Activated T-cell treated with anti-CD3 and anti-CD28 coated beads for 48 hours (primary cell): Measurements from ENCODE around the gene RB1.
"Not testable (repeated sequence)": the region's sequence is repeated elsewhere in the genome, so short reads cannot be mapped to it uniquely, and the experiment has no call there.

Experiments
- DNase-seq: peaks from one replicate; pipeline ENCODE4 v3.0.0-alpha.2; 2020; ENCODE audit warnings: low read depth

Gene RB1

DNA sequence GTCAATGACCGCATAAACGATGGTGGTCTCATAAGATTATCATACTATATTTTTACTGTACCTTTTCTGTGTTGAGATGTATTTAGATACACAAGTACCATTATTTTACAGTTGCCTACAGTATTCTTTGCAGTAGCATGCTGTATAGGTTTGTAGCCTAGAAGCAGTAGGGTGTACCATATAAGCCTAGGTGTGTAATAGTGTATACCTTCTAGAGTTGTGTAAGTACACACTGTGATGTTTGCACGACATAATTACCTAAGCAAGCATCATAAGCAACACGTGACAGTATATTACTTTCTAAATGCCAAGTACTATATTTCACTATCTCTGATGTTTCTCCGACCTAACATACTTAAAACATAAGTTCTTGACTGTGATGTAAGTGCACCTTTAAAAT lies 106.6 kb downstream of the RB1 start:
- DNase-seq: no peak

DNA sequence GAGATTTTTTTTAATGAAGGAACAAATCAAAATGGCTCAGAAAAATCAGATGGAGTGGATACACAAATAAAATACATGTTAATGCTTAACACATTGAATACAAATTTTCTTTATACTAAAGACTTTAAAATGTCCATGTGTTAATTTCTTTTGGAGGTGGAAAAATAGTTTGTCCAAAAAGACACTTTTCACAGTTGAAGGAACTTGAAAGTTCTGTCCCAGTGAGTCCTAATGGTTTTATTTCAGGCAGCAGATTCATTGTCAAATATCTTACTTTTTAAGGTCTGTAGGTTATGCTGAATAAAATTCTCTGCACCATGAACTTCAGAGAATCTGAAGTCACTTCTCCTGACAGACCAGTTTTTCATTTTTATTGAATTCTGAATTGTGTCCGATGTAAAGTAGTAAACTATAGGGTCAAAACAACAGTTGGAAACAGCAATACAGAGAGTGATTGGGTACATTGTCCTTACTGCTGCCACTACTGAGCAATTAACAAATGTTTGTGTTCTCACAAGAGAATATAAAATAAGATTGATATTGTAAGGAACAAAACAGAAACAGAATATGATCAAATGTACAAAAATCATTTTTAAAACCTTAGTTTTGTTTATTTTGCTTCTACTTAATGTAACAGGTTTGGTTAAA lies 107.7 kb downstream of the RB1 start:
- no peak for DNase-seq

DNA sequence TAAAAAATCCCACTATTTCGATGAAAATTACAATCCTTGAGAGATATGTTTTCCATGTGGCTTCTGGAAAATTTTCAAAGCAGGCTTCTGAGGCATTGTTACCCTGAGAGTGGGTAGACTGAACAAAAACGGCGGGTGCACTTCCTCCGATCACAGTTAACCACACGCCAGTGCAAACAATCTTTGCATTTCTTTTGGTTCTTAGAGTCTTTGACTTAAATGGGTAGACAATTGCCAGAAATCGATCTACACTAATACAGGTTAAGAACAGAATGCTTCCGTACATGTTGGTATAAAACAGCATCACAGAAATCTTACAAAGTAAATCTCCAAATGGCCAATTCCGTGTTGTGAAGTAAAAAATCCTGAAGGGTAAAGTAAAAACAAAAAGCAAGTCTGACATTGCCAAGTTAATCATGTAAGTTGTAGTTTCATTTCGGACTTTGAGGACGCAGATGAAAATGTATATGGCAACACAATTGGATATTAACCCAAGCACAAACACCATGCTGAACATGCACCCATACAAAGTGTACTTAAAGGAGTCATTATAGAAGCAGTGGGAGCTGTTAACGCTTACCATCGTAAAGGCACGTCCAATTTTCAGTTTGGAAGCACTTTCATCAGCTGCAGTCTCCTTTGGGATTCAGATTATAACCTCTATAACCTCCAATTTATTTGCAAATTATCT lies 108.4 kb downstream of the RB1 start:
- DNase-seq: no peak

DNA sequence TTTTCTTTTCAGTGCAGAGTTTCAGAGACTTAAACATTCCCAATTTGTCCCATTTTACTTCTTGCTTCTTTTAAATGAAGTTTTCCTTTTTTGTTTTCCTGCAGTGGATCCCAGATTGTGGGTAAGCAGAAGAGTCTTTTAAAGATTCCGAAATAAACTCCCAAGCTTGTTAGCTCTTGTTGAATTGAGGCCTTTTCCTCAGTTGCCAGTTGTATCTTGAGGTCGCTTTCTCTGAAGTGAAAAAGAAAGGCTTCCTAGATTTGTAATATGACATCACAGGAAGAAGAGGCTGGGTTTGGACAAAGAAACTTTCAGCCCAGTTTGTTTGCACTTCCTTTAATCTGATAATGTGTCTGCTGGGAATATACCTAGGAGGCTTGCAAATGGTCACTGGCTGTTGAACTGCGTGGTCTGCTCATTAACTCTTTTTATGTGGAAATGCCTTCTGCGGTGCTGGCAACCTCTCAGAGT lies 109.4 kb downstream of the RB1 start, which contains the start of gene LPAR6:
LPAR6 (minus strand) TSS at position 233 of the 471 bp plus-strand sequence. CDS start 690 bp downstream, outside the sequence.
- no peak for DNase-seq

DNA sequence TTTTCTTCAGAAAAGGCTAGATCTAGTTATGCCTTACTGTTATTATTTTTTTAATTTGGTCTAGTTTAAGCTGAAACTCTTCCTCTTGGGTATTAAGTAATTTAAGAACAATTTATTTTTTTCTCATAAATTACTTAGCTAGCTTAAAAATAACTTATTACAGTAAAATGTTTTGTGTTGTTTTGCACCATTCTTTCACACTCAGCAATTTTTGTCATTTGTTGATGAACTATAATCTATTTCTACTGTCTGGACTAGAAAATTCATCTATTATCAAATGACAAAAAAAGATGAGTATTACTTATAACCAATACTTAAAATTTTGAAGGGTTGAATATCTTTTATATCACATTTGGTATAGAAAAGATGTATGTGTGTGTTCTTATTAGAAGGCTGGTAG lies 111.0 kb downstream of the RB1 start:
- no peak for DNase-seq

DNA sequence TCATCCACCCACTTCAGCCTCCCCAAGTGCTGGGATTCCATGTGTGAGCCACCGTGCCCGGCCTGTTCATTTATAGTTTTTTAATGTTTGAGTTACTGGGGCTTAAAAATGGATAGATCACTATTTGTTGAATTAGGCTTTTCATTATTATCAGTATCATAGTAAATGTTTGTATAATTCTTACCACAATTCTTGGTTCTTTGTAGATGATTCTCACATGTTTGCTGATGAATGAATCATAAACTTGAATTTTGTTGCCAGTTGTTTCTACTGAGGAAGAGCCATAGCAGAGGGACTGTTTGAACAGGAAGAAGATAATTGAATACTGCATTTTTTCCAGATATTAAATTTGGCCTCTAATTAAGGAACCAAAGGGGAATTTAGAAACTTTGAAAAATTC lies 112.0 kb downstream of the RB1 start:
- DNase-seq: no peak

DNA sequence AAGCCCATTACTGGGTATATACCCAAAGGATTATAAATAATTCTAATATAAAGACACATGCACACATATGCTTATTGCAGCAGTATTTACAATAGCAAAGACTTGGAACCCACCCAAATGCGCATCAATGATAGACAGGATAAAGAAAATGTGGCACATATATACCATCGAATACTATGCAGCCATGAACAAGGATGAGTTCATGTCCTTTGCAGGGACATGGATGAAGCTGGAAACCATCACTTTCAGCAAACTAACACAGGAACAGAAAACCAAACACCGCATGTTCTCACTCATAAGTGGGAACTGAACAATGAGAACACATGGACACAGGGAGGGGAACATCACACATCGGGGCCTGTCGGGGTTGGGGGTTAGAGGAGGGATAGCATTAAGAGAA lies 118.5 kb downstream of the RB1 start:
- DNase-seq: not testable (repeated sequence)

DNA sequence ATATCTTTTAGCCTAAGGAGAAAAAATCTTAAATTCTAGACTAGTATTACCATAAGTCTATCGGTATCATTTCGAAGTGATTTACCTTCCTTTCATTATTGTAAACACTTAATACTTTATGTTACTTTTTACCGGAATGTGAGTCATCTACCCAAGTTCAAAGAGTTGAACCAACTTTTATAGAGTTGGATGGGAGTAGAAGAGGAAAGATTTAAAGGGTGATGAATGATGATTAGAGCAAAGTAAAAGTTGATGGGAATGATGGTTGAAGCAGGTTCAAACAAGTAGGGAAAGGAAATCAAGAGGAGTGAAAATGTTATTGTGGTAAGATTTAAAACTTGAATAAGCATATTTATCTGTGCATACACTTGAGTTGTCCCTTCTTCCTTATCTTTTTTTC lies 120.7 kb downstream of the RB1 start:
- DNase-seq: no peak

DNA sequence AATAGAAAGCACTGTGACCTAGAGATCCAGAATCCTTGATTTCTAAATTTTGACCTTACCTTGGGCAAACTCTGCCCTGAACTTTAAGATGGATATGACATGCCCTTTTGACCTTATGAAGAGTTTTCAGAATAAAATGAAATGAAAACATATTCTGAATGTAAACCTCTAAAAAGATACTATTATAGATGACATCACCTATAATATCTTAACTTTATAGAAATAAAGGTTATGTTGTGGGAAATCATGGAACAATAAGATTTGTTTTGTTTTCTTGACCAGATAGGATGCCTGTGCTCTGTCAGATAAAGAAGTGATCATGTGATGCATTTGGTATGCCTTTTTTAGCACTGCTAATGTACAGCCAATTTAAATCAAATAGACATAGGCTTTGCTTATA lies 122.5 kb downstream of the RB1 start:
- no peak for DNase-seq

DNA sequence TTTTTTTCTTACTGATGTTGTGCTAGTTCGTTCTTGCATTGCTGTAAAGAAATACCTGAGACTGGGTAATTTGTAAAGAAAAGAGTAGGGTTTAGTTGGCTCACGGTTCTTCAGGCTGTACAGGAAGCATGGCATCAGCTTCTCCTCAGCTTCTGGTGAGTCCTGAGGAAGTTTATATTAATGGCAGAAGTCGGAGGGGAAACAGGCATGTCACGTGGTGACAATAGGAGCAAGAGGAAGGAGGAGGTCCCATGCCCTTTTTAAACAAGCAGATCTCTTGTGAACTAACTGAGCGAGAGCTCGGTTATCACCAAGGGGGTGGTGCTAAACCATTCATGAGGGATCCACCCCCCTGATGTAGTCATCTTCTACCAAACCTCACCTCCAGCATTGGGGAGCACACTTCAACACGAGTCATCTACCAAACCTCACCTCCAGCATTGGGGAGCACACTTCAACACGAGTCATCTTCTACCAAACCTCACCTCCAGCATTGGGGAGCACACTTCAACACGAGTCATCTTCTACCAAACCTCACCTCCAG lies 123.3 kb downstream of the RB1 start:
- DNase-seq: not testable (repeated sequence)

DNA sequence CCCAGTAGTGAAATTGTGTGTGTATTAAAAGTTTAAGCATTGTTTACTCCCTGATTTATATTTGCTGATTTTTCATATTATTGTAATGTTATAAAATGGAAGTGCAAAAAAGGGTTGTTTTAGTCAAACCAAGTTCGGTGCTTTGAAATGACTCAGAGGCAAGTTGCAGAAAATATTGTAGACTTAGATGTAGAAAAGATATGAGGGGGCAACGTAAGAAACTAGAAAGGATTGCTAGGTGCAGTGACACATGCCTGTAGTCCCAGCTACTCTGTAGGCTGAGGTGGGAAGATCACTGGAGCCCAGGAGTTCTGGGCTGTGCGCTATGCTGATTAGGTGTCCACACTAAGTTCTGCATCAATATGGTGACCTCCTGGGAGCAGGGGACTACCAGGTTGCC lies 125.5 kb downstream of the RB1 start:
- no peak for DNase-seq

DNA sequence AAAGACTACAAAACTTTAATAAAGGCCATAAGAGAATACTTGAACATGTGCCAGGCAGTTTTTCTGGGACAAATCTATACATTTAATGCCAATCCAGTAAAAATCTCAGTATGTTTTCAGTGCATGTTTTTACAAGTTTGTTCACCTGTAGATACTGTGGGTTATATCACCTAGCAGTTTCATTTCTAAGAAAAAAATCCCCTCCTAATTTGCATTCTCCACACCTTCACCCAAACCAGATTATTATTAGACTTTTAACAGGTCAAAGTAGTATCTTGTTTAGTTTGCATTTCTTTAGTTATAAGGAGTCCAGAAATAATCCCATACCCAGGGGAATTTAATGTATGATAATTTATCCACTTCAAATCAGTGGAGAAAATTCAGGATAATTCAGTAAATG lies 126.3 kb downstream of the RB1 start:
- DNase-seq: no peak

DNA sequence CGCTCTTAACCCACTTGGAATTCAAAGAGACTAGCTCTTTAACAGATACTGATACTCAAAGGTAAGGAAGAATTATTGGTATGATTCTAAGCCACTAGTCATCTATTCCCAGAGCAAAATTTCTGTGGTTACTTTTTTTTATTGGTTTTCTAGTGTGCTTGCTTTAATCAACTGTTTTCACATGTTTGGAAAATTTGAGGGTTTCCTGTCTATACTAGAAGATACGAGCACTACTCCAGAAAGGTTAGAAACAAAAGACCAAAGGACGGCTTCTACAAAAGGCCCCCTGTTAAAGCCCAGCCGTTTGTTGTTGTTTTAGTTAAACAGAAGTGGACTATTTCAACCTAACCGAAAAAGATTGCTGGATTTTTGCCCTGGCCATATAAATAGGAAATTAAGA lies 127.9 kb downstream of the RB1 start:
- DNase-seq: no peak

DNA sequence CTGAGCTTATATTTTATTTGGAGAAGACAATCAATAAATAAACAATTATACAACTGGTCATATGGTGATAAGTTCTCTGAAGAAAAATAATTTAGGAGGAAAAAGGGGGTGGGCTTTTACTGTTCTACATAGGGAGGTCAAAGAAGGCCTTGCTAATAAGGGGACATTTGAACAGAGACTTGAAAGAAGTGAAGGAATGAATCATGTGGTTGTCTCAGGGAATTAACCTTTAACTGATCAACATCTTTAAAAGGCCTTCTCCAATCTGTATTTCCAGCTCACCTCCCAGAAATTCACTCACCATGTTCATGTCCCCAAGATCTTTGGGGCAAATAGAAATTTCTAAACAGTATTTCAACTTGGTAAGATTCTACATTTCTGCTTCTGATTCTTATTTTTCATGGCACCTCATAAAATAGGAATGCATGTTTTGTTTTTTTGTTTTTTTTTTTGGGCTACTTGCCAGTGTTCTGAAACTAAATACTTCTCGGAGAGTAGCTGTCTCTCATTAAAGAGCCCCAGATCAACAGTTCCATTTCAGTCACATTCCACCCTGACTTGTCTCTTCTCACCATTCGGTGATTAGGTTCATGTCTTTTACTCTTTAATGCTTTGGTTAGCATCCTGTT lies 128.6 kb downstream of the RB1 start:
- no peak for DNase-seq

DNA sequence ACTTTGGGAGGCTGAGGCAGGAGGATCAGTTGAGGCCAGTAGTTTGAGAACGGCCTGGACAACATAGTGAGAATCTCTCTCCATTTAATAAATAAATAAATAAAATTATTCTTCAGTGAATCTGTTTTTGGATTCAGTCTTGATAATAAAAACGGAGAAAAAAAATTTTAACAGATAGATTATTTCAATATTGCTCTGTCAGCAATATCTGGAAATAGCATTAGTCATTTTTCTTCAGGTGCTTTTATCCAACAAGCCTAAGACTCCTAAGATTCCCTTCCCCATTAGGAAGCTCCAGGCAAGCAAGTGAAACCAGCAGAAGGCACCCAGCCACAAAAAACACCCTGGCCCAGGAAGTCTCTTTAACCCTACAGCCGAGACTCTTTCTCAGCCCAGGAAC lies 130.6 kb downstream of the RB1 start:
- DNase-seq: no peak

DNA sequence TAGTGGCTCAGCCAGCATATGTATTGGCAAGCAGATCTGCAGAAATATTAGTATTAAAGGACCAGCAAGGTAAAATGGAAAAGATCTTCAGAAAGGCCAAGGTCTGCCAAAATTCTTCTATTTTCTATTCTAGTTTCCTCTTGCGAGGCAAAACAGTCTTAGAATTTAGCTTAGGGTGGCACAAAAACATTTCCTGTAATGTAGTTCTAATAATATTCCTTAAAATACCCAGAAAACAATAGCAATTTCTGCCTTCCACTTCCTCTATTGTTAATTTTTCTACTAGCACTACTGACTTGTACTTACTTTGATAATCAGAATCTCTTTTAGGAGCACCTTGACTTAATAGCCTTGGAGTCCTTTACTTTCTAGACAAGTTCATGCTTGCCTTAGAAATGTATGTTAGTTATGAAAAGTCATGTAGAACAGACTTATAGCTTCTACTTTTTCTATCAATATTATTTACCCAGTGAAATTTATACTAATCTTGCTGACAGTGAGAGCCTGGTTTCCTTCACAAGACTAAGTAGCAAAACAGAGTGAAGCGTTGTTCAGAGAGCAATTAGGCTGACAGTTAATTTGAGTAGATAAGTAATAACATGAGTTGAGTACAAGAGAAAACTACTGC lies 133.2 kb downstream of the RB1 start:
- DNase-seq: no peak

DNA sequence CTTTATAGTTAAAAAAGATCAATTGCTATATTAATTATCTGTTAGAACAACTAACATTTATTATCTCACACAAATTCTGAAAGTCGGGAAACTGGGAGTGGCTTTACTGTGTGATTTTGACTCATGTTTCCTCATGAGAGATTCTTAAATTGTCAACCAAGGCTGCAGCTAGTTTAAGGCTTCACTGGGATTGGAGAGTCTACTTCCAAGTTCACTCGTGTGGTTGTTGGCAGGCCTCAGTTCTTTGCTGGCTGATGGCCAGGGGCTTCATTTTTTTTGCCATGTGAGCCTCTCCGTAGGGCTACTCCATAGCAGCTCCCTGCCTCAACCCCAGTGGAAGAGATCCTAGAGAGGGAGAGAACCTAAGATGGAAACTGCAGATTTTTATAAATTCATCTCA lies 133.8 kb downstream of the RB1 start:
- no peak for DNase-seq

DNA sequence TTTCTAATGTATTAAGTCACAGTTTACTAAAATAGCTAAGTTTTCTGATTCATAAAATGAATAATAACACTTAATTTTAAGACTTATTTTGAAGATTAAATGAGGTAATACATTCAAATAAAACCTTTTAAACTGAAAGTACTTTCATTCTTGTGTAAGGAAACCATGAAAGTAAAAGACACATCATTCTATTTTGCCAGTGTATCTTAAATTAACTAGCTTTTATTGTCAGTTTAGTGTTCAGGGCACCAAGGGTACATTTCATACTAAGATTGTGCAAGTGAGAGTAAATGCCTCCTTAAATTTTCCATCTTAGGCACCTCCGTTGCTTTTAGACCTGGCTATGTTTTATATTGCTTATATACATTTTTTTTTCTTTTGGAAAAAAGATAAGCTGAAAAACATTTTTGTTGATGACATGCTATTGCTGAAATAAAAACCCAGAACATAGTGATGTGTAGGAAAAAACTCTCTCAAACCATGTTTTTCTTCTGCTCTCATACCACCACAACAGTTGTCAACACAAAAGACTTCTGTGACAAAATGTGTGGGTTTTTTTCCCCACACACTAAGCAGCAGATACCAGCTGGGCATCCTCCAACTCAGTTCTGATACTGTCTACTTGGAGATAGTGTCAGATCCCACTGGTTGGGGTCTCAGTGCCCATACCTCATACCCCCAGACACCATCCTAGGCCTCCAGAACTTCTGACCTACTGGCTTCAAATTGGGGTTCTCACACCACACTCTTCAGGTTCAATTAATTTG lies 140.1 kb downstream of the RB1 start:
- no peak for DNase-seq

DNA sequence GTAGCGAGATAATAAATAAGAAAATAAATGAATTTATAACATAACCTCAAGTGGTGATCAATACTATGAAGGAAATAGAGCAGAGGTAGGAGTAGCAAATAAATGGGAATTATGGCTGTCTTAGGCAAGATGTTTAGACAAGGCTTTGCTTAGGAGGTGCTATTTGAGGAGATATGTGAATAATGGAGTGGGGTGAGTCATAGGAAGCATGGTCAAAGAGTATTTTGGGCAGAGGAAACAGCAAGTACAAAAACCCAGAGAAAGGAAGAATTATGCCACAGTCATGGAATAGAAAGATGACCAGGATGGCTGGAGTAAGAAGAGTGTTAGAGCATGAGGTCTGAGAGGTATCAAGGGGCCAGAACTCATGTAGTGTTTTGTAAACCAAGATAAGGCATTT lies 142.9 kb downstream of the RB1 start:
- no peak for DNase-seq

DNA sequence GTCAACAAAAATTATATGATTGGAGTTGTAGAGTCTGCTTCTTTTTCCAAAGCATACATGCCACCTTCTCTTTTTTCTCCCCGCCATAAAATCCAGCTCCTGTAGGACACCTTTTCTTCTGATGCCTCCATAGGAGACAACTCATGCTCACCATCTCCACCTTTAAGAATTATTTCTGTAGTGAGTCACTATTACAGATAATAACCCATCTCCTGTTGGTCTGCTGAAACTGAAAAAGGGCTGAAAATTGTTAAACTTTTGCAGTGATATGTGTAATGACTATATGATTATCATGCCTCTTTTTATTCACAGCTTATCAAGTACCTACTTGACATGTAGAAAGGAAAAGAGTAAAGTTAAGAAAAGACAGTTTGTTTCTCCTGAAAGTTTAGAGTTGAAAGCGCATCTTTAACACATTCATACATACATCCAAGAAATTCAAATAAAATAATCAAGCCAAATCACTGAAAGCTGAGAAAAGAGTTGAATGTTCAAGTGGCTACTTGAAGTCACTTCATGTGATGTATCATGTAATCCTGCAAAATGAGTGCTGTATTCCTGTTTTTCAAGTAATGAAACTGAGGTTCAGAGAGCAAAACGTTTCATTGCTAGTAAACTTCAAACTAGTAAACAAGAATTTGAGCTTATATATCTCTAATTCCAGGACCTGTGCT lies 144.9 kb downstream of the RB1 start:
- no peak for DNase-seq

DNA sequence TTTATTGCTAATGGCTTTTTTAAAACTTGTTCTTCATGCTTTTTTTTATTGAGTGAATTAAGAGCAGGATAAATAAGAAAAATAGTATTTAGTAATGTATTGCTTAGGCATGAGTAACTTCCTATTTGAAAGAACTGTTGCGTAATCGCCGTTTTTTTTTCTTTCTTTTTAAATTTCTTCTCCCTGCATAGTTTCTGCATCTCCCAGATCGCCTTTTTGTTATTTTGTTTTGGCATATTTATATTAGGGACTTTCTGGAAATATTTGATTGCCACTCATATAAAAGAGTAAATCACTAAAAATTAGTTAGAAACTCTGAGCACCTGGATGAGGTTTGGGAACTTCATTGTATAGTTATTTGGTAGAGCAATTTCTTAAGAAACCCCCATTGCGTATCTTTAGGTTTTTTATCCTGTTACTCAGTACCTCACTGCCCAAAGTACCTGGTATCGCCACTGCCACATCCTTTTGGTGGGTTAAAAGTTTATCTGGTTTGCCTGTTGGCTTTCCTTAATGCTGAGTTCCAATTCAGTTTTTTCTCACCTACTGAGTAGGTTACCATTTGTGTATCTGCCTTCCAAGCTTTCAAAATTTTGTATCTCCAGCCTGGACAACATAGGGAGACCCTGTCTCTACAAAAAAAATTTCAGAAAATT lies 145.5 kb downstream of the RB1 start:
- DNase-seq: no peak
